H9 (cell line): ENCODE data around the gene ZNHIT3. TPM values are rescaled to one million over a fixed set of nuclear protein-coding genes. Genes with fewer than 3 reads are reported as not detected.

Experiments
- DNase-seq: peaks from one replicate; pipeline ENCODE4 v3.0.0-alpha.2; 2017
- H2AFZ ChIP-seq: one replicate; pipeline ENCODE4 v1.6.1; 2013; ENCODE audit warnings: mild to moderate bottlenecking, low read length, control low read depth, moderate library complexity
- H2AK5ac ChIP-seq: 2 replicates; pipeline ENCODE4 v1.6.1; 2013; ENCODE audit warnings: low read length, control low read depth, mixed read lengths; ENCODE audit not compliant: insufficient read length
- H2BK120ac ChIP-seq: one replicate; pipeline ENCODE4 v1.6.1; 2013; ENCODE audit warnings: low read depth, mild to moderate bottlenecking, low read length, control low read depth, inconsistent platforms; ENCODE audit not compliant: poor library complexity, severe bottlenecking
- H2BK12ac ChIP-seq: 2 replicates; pipeline ENCODE4 v1.6.1; 2013; ENCODE audit warnings: low read length, control low read depth, mixed read lengths, low read depth; ENCODE audit not compliant: insufficient read length
- H2BK15ac ChIP-seq: 2 replicates; pipeline ENCODE4 v1.6.1; 2013; ENCODE audit warnings: low read depth, low read length, control low read depth
- H2BK20ac ChIP-seq: one replicate; pipeline ENCODE4 v1.6.1; 2013; ENCODE audit warnings: low read depth, mild to moderate bottlenecking, low read length, control low read depth, inconsistent platforms; ENCODE audit not compliant: poor library complexity, severe bottlenecking
- H2BK5ac ChIP-seq: 2 replicates; pipeline ENCODE4 v1.6.1; 2013; ENCODE audit warnings: low read length, control low read depth, mixed read lengths; ENCODE audit not compliant: insufficient read length
- H3K14ac ChIP-seq: 2 replicates; pipeline ENCODE4 v1.6.1; 2013; ENCODE audit warnings: low read length, control low read depth; ENCODE audit not compliant: insufficient read depth
- H3K18ac ChIP-seq: 2 replicates; pipeline ENCODE4 v1.6.1; 2013; ENCODE audit warnings: low read depth, mild to moderate bottlenecking, mixed read lengths, low read length, control low read depth; ENCODE audit not compliant: insufficient read length
- H3K23ac ChIP-seq: 2 replicates; pipeline ENCODE4 v1.6.1; 2013; ENCODE audit warnings: low read length, control low read depth, mixed read lengths, low read depth; ENCODE audit not compliant: insufficient read length
- H3K23me2 ChIP-seq: 2 replicates; pipeline ENCODE4 v1.6.1; 2013; ENCODE audit warnings: low read depth, mild to moderate bottlenecking, mixed read lengths, low read length, control low read depth; ENCODE audit not compliant: insufficient read length, poor library complexity, severe bottlenecking
- H3K27ac ChIP-seq: 2 replicates; pipeline ENCODE4 v1.5.1; 2013; ENCODE audit warnings: low read length, control low read depth, mixed read lengths, low read depth; ENCODE audit not compliant: insufficient read length
- H3K27me3 ChIP-seq: 2 replicates; pipeline ENCODE4 v1.6.1; 2013; ENCODE audit warnings: low read length, control low read depth, inconsistent platforms; ENCODE audit not compliant: insufficient read depth
- H3K4ac ChIP-seq: 2 replicates; pipeline ENCODE4 v1.6.1; 2013; ENCODE audit warnings: low read depth, mild to moderate bottlenecking, control low read depth, inconsistent platforms, low read length, moderate library complexity
- H3K4me1 ChIP-seq: 2 replicates; pipeline ENCODE4 v1.6.1; 2013; ENCODE audit warnings: low read length, control low read depth, inconsistent platforms; ENCODE audit not compliant: insufficient read depth
- H3K4me2 ChIP-seq: 2 replicates; pipeline ENCODE4 v1.6.1; 2013; ENCODE audit warnings: low read length, control low read depth, mixed read lengths; ENCODE audit not compliant: insufficient read length, insufficient read depth
- H3K56ac ChIP-seq: 2 replicates; pipeline ENCODE4 v1.6.1; 2013; ENCODE audit warnings: low read depth, mild to moderate bottlenecking, mixed read lengths, low read length, control low read depth; ENCODE audit not compliant: insufficient read length
- H3K79me1 ChIP-seq: 2 replicates; pipeline ENCODE4 v1.6.1; 2013; ENCODE audit warnings: low read depth, mild to moderate bottlenecking, moderate library complexity, low read length, control low read depth, inconsistent platforms; ENCODE audit not compliant: insufficient read depth, poor library complexity, severe bottlenecking
- H3K79me2 ChIP-seq: 2 replicates; pipeline ENCODE4 v1.6.1; 2013; ENCODE audit warnings: low read length, control low read depth, inconsistent platforms; ENCODE audit not compliant: insufficient read depth
- H3K9ac ChIP-seq: 2 replicates; pipeline ENCODE4 v1.6.1; 2013; ENCODE audit warnings: low read length, control low read depth, mixed read lengths; ENCODE audit not compliant: insufficient read length; ENCODE audit errors: extremely low read depth
- H3K9me3 ChIP-seq: one replicate; pipeline ENCODE4 v1.6.1; 2013; ENCODE audit warnings: low read depth, low read length, inconsistent platforms; ENCODE audit not compliant: control insufficient read depth
- H3T11ph ChIP-seq: one replicate; pipeline ENCODE4 v1.6.1; 2013; ENCODE audit warnings: mild to moderate bottlenecking, low read length, control low read depth, inconsistent platforms
- H4K20me1 ChIP-seq: one replicate; pipeline ENCODE4 v1.6.1; 2013; ENCODE audit not compliant: control insufficient read depth, insufficient read length, insufficient read depth
- H4K5ac ChIP-seq: 2 replicates; pipeline ENCODE4 v1.6.1; 2013; ENCODE audit warnings: low read depth, mild to moderate bottlenecking, mixed read lengths, low read length, control low read depth; ENCODE audit not compliant: insufficient read length
- H4K8ac ChIP-seq: replicated peaks from 2 replicates; pipeline ENCODE4 v1.6.1; 2013; ENCODE audit warnings: low read length, control low read depth, mixed read lengths, low read depth; ENCODE audit not compliant: insufficient read length
- H4K91ac ChIP-seq: 2 replicates; pipeline ENCODE4 v1.6.1; 2013; ENCODE audit warnings: low read depth, mild to moderate bottlenecking, moderate library complexity, mixed read lengths, low read length, control low read depth; ENCODE audit not compliant: insufficient read length
- H3K27ac Mint-ChIP-seq, 3 experiments: 2 replicates in 2 of 3; 3 replicates in 1 of 3; pipeline ENCODE4 v1.8.0; 2020 to 2021; ENCODE audit warnings: mixed read lengths in 3 of 3, mild to moderate bottlenecking in 1 of 3, moderate library complexity in 1 of 3
- H3K27me3 Mint-ChIP-seq: 2 replicates; pipeline ENCODE4 v1.8.0; 2021; ENCODE audit warnings: low read depth, mild to moderate bottlenecking, moderate library complexity, mixed read lengths
- H3K36me3 Mint-ChIP-seq, 3 experiments: 2 replicates in 2 of 3; 3 replicates in 1 of 3; pipeline ENCODE4 v1.8.0; 2020 to 2021; ENCODE audit warnings: low read depth in 3 of 3, mixed read lengths in 3 of 3; ENCODE audit not compliant: insufficient read depth in 1 of 3
- H3K4me1 Mint-ChIP-seq, 2 experiments: 2 replicates each; pipeline ENCODE4 v1.8.0; 2020; ENCODE audit warnings: mixed read lengths in 2 of 2
- H3K4me3 Mint-ChIP-seq, 2 experiments: 2 replicates in 1 of 2; 3 replicates in 1 of 2; pipeline ENCODE4 v1.8.0; 2020 to 2021; ENCODE audit warnings: mild to moderate bottlenecking in 2 of 2, mixed read lengths in 2 of 2, moderate library complexity in 1 of 2
- H3K9me3 Mint-ChIP-seq, 2 experiments: 2 replicates in 1 of 2; 3 replicates in 1 of 2; pipeline ENCODE4 v1.8.0; 2020; ENCODE audit warnings: mild to moderate bottlenecking in 2 of 2, mixed read lengths in 2 of 2, moderate library complexity in 1 of 2
- CTCF ChIP-seq: fragments of 200-600 bp; sonication (generic); conservative IDR thresholded peaks from 3 replicates; pipeline ENCODE4 v1.8.0; 2021; ENCODE audit warnings: antibody characterized with exemption, mild to moderate bottlenecking
- WGBS: extraction: QIAGEN DNeasy Blood & Tissue Kit; methylation state at CpG from one replicate; pipeline ENCODE4 v1.1.7; 2013; ENCODE audit warnings: missing lambda C conversion rate, low lambda C conversion rate, mixed read lengths; ENCODE audit not compliant: insufficient read length; ENCODE audit errors: extremely low coverage; 5-methylcytosine and 5-hydroxymethylcytosine counted together
- total RNA-seq: library from RNA; stranded (reverse); gene quantifications from 2 replicates; pipeline ENCODE4 v1.2.1, GENCODE V29; 2021

ZNHIT3 gene
- total RNA-seq, 1 experiment from 2014 or later, result 64.7 TPM

GRCh38 chr17:36474571-36474970 is 11.9 kb upstream of the ZNHIT3 start:
- Histone ChIP-seq H4K20me1 (no peaks in the 10 kb centered on the region), H3K4ac (no peak overlapping the region), H2BK15ac (no peak overlapping the region), H4K5ac (no peak overlapping the region), H3K79me2 (no peaks in the 10 kb centered on the region), H3K79me1 (no peaks in the 10 kb centered on the region), H2BK20ac (no peak overlapping the region), H3K9me3 (no peaks in the 10 kb centered on the region), H3K9ac (no peak overlapping the region), H3K23ac (no peak overlapping the region), H3K4me1 (no peaks in the 10 kb centered on the region), H2AFZ (no peak overlapping the region), H2BK12ac (no peak overlapping the region), H2BK120ac (no peak overlapping the region), H3K18ac (no peak overlapping the region), H3K23me2 (no peaks in the 10 kb centered on the region), H3K27me3 (no peaks in the 10 kb centered on the region), H3K14ac (no peak overlapping the region), H4K8ac (no peak overlapping the region), H2BK5ac (no peak overlapping the region), H2AK5ac (no peak overlapping the region), H3T11ph (no peak overlapping the region), H3K27ac (no peak overlapping the region), H3K4me2 (no peak overlapping the region), H4K91ac (no peak overlapping the region), H3K56ac (no peak overlapping the region)
- Mint-ChIP-seq H3K27me3 (peaks cover 60% of the 10 kb centered on the region), H3K4me3 (no peak overlapping the region), H3K9me3 (no peaks in the 10 kb centered on the region), H3K36me3 (no peaks in the 10 kb centered on the region), H3K4me1 (0 out of 4 replicates have a peak, but pooled peaks cover 0 to 3% of the 10 kb centered on the region in 2 experiments), H3K27ac (no peak overlapping the region)
- no peak for DNase-seq
- WGBS, result no CpG with 5 or more reads among the region's 7 CpGs
- TF ChIP-seq CTCF, result no peak
